ENCODE results near the gene SEMA4G.

SEMA4G gene

DNA sequence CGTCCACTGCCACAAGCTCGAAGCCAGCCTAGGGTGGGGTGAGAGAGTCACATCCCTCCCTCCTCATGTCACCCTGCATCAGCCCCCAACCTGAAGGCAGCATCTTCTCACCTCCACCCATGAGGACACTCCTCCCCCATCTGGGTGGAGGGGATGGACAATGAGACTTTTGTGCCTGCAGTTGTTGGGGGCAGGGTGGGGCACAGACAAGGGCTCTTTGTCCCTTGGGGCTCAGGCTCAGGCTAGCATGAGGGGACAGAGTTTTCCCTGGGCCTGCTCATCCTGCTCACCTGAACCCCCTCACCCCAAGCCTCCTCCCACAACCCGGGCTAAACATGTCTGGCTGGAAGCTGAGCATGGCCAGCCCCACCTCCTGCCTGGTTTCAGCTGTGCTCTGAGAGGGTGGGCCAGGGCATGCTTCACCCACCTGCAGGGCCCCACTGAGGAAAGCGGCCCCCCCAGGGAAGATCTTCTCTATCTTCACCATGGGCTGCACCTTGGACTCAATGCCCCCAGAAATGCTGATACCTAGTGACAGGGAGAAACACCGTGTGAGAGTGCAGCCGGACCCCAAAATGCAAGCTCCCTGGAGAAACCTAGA, 39.6 kb downstream of the SEMA4G start:
- no peak for DNase-seq (ENCODE audit: low read depth, low spot score)
- ChIA-PET POLR2A (interaction anchor here (0.6 kb wide), 1 partner anchor 97 kb away, joined by 3 read pairs; no protein-coding TSS in a partner anchor), CTCF (interaction anchor here (1.1 to 26.4 kb wide), 6 partner anchors 8 to 39 kb away, joined by 3 to 803 read pairs (median 4); partner anchors contain the start of genes LZTS2, PDZD7 and SFXN3)

DNA sequence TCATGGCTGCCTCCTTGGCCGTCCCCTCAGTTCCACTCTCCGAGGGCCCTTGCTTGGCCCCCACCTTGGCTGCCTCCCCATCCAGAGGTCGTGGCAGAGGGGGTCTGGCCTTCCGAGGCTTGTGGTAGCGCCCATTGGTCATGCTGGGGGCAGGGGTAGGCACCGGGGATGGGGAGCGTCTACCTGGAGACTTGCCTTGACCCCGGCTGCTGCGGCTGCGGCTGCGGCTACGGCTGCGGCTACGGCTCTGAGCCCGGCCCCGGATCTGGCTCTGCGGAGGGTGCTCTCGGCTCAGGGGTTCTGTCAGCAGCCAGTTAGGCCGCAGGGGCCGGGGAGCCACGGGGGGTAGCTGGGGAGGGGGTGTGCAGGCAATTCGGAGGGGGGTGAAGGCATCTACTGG, 41.0 kb downstream of the SEMA4G start:
- CTCF ChIA-PET = interaction anchor here (1.1 to 7.4 kb wide), 8 partner anchors 9 to 57 kb away, joined by 3 to 336 read pairs (median 4); partner anchors contain the start of genes LZTS2, PDZD7 and SFXN3
- no peak overlapping the region for H3K4me3 ChIP-seq (ENCODE audit: low read depth, low read length)
- TF ChIP-seq, protein P1, sequence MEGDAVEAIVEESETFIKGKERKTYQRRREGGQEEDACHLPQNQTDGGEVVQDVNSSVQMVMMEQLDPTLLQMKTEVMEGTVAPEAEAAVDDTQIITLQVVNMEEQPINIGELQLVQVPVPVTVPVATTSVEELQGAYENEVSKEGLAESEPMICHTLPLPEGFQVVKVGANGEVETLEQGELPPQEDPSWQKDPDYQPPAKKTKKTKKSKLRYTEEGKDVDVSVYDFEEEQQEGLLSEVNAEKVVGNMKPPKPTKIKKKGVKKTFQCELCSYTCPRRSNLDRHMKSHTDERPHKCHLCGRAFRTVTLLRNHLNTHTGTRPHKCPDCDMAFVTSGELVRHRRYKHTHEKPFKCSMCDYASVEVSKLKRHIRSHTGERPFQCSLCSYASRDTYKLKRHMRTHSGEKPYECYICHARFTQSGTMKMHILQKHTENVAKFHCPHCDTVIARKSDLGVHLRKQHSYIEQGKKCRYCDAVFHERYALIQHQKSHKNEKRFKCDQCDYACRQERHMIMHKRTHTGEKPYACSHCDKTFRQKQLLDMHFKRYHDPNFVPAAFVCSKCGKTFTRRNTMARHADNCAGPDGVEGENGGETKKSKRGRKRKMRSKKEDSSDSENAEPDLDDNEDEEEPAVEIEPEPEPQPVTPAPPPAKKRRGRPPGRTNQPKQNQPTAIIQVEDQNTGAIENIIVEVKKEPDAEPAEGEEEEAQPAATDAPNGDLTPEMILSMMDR (IDR thresholded peaks at IDR 0.05; ENCODE audit: insufficient read depth, low read length, missing control alignments) = no peak
- POLR2A ChIA-PET = no interaction called here
- DNase-seq (ENCODE audit: low read depth, low spot score) = no peak

More for the DNA sequence above, 39.6 kb downstream of the SEMA4G start:
- TF ChIP-seq, protein P1 (IDR thresholded peaks at IDR 0.05; ENCODE audit: insufficient read depth, low read length, missing control alignments) = no peak
- no peak overlapping the region for H3K4me3 ChIP-seq (ENCODE audit: low read depth, low read length)

DNA sequence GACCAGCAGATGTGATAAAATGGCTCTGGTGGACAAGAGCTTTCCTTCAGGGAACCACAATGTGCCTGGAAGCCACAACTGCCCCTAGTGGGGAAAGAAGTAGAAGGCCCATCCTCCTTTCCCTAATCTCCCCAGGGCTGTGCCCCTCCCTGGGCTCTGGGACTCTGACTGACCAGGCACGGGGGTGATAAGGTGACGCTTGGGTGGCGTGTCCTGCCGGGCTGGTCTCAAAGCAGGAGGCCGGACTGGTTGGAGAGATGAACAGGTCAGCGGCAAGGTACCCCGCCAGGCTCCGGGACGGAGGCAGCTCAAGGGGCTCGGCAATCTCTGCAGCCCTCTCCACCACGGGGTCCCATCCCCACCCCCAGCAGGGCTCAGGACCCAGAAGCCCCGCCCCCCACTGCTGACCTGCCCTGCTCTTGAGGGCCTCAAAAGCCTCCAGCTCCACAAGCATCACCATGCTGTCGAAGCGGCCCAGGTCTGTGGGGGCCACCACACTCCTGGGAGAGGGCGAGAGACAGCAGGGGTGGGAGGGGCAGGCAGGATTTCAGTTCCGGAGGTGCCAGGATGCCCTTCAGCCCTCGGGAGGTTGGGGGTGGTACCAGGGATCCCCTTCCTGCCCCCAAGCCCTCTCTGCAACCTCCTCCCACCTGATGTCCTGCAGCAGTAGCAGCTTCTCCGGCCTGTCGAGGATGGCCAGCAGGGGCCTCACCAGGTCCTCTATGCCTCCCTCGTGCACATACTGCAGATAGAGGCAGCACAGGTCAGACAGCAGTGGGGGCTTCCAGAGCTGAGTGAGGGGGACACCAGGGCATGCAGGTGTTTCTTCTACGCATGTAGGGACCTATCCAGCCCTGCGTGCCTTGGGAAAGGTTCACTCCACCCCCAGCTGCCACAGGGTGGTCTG, 42.5 kb downstream of the SEMA4G start:
- DNase-seq (ENCODE audit: low read depth, low spot score) = no peak
- POLR2A ChIA-PET = interaction anchor here (1.3 kb wide), 1 partner anchor 14 kb away, joined by 8 read pairs; no protein-coding TSS in a partner anchor

DNA sequence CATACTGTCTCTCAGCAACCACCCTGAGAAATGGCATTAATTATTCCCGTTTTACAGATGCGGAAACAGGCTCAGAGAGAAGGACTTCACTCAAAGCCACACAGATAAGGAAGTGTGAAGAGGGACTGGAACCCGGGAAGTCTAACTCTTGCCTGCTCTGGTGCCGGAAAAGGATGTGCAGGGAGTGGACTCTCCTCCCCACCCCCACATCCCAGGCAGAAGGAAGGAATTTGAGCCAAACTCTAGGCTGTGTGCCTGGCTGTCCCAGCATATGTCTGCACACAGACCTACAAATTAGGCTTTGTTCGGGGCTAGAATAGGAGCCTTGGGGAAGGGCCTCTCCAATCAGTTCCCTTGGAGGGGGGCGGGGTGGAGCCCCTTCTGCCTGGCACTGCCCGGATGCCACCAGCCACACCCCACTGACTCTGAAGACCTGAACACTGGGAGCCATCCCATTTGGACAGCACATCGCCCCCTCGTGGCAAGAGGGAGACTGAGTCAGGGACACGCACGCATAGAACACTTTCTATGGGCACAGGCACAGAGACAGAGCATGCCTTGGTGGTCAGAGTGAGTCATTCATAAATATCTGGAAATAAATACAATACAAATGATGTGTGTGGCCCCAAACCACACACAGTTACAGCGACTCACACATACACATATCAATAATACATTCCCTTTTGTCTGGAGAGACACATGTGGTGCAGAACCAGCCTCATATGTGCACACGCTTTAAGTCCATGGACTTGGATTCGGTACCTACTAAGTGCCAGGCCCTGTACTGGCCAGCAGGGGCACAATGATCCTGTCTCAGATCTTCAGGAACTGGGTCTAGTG, 43.4 kb downstream of the SEMA4G start:
- H3K4me3 ChIP-seq (ENCODE audit: low read depth, low read length) = no peak overlapping the region
- no peak for DNase-seq (ENCODE audit: low read depth, low spot score)
- ChIA-PET CTCF (interaction anchor here (1.0 to 7.4 kb wide), 11 partner anchors 14 to 66 kb away, joined by 3 to 336 read pairs (median 5); partner anchors contain the start of genes LZTS2, PDZD7 and SFXN3), POLR2A (no interaction called here)
- TF ChIP-seq, protein P1 (IDR thresholded peaks at IDR 0.05; ENCODE audit: insufficient read depth, low read length, missing control alignments) = peak; percentile 94

More for the DNA sequence above, 42.5 kb downstream of the SEMA4G start:
- TF ChIP-seq, protein P1 (IDR thresholded peaks at IDR 0.05; ENCODE audit: insufficient read depth, low read length, missing control alignments) = peak; percentile 30
- CTCF ChIA-PET = interaction anchor here (0.9 to 7.4 kb wide), 21 partner anchors 8 to 476 kb away, joined by 3 to 336 read pairs (median 4); partner anchors contain the start of genes HIF1AN, LZTS2, PDZD7 and SFXN3
- no peak overlapping the region for H3K4me3 ChIP-seq (ENCODE audit: low read depth, low read length)

DNA sequence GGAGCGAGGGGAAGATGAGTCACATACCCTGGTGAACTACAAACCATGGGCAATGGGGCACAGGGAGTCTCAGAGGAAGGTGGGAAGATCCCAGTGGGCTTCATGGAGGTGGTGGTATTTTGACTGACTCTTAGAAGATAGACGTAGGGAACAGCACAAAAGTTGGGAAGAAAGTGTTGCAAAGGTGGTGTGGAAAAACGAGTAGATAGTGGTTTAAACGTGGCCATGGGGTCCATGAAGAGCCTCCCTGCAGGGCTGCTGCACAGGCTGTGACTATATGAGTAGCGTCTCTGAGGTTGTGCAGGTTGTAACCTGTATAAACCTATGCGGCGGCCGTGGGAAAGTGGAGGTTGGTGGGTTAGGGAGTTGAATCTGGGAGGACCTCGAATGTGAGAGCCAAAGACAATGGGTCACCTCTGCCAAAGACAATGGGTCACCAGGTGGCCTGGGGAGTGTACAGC, 44.1 kb downstream of the SEMA4G start:
- H3K4me3 ChIP-seq (ENCODE audit: low read depth, low read length) = no peak overlapping the region
- TF ChIP-seq, protein P1 (IDR thresholded peaks at IDR 0.05; ENCODE audit: insufficient read depth, low read length, missing control alignments) = no peak
- no peak for DNase-seq (ENCODE audit: low read depth, low spot score)
- ChIA-PET POLR2A (interaction anchor here (2.0 kb wide), 1 partner anchor 13 kb away, joined by 16 read pairs; the partner anchor contains the start of gene LZTS2), CTCF (interaction anchor here (1.3 to 7.3 kb wide), 10 partner anchors 17 to 129 kb away, joined by 3 to 803 read pairs (median 10); partner anchors contain the start of genes KAZALD1, LZTS2, MRPL43 and PDZD7)
